CD4-positive, alpha-beta T cell (primary cell): ENCODE measurements around the gene SZT2. TPM values are rescaled to one million over a fixed set of nuclear protein-coding genes. Genes with fewer than 3 reads are reported as not detected.
A peak's percentile ranks its signal among the peaks of the same experiment; 100 is the strongest.

Experiments
- ATAC-seq: fragments of 200-7000 bp; cut with Tn5 transposase; one replicate; pipeline ENCODE4 v1.10.0; 2022; ENCODE audit warnings: mild to moderate bottlenecking; ENCODE audit not compliant: poor library complexity
- CTCF ChIA-PET: fragments of 350-600 bp; sonication (Branson Sonifier 250); formaldehyde crosslinking; loops from one replicate; lab custom pipeline; 2021; ENCODE audit warnings: antibody characterized with exemption, inconsistent platforms; lab: Charles Lee
- POLR2A ChIA-PET: fragments of 350-600 bp; sonication (Branson Sonifier 250); formaldehyde crosslinking; loops from one replicate; lab custom pipeline; 2021; ENCODE audit warnings: antibody characterized with exemption, inconsistent platforms; lab: Charles Lee
- DNase-seq, 14 experiments: peaks; one replicate each; pipeline ENCODE4 v3.0.0-alpha.2; 2013 to 2020; ENCODE audit warnings: mixed read lengths in 2 of 14
- H3K27ac ChIP-seq, 2 donors: one replicate each; pipeline versions ENCODE4 v1.5.1 to v1.7.0; 2013; ENCODE audit warnings: low read length in 2 of 2, low read depth in 1 of 2, mild to moderate bottlenecking in 1 of 2
- H3K27me3 ChIP-seq, 2 experiments: 1 replicate in 1 of 2; 2 replicates in 1 of 2; pipeline versions ENCODE4 v1.6.1 to v1.7.0; 2013; ENCODE audit warnings: low read length in 2 of 2, control low read depth in 1 of 2, mild to moderate bottlenecking in 1 of 2, moderate library complexity in 1 of 2; ENCODE audit not compliant: insufficient read depth in 2 of 2, control insufficient read depth in 1 of 2
- H3K36me3 ChIP-seq: one replicate; pipeline ENCODE4 v1.6.1; 2013; ENCODE audit warnings: low read length, control low read depth; ENCODE audit not compliant: insufficient read depth
- H3K4me1 ChIP-seq: one replicate; pipeline ENCODE4 v1.6.1; 2013; ENCODE audit warnings: low read length, control low read depth; ENCODE audit not compliant: insufficient read depth
- H3K4me3 ChIP-seq: one replicate; pipeline ENCODE4 v1.5.1; 2013; ENCODE audit warnings: mild to moderate bottlenecking, low read length, moderate library complexity
- H3K9me3 ChIP-seq, 2 experiments: 1 replicate in 1 of 2; 2 replicates in 1 of 2; pipeline versions ENCODE4 v1.6.1 to v1.7.0; 2013; ENCODE audit warnings: low read length in 2 of 2, mild to moderate bottlenecking in 2 of 2, control low read depth in 1 of 2, moderate library complexity in 1 of 2; ENCODE audit not compliant: control insufficient read depth in 1 of 2, insufficient read depth in 1 of 2
- H3K27ac Mint-ChIP-seq: one replicate; pipeline ENCODE4 v1.8.0; 2020; ENCODE audit warnings: mixed read lengths
- H3K27me3 Mint-ChIP-seq: one replicate; pipeline ENCODE4 v1.8.0; 2021; ENCODE audit warnings: mixed read lengths
- H3K36me3 Mint-ChIP-seq: one replicate; pipeline ENCODE4 v1.8.0; 2021; ENCODE audit warnings: low read depth, mixed read lengths
- H3K4me1 Mint-ChIP-seq: one replicate; pipeline ENCODE4 v1.8.0; 2021; ENCODE audit warnings: low read depth, mixed read lengths
- H3K4me3 Mint-ChIP-seq: one replicate; pipeline ENCODE4 v1.8.0; 2020; ENCODE audit warnings: mild to moderate bottlenecking, mixed read lengths
- H3K9me3 Mint-ChIP-seq: one replicate; pipeline ENCODE4 v1.8.0; 2020; ENCODE audit warnings: mixed read lengths
- CTCF ChIP-seq: fragments of 200-600 bp; IDR thresholded peaks from one replicate; pipeline ENCODE4 v1.8.0; 2022; ENCODE audit warnings: antibody characterized with exemption, mild to moderate bottlenecking
- intact Hi-C, 2 experiments: fragments of 100-400 bp; cut with DNase I in 1 of 2; cut with micrococcal nuclease in 1 of 2; formaldehyde crosslinking; loops; one replicate each; pipeline versions ENCODE4 v1.15.1 to v1.9.0; 2023 to 2025; cut with DNase I, micrococcal nuclease
- total RNA-seq, 174 experiments: library from RNA in 2 of 174; stranded (reverse) in 2 of 174; gene quantifications; one replicate each; pipeline ENCODE4 v1.2.3 and lab custom pipeline; 2021 to 2026

SZT2 gene
- total RNA-seq, 2 experiments from 2014 or later = 69.7 to 72.5 TPM

DNA sequence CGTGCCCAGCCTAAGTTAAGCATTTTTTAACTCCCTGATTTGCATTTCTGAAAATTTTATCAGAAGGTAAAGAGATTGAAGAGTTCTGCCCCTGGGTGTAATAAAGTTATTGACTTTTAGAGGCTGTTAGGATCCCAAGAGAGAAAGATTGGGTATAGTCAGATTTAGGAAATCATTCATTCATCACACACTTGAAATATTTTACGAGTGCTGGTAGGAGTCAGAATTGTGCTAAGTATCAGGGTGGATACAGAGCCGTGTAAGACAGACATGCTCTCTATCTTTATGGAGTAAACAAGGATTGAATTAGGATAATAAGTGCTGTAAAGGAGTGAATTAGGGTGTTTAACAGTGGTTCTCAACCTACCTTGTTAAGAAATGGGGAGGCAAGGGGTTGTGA, 3.0 kb downstream of the SZT2 start:
- intact Hi-C loops = no loop called here
- Mint-ChIP-seq H3K36me3 (peaks cover 55% of the 10 kb centered on the region), H3K27ac (peak overlapping the region; percentile 0), H3K9me3 (no peaks in the 10 kb centered on the region), H3K4me3 (no peak overlapping the region), H3K4me1 (peaks cover 54% of the 10 kb centered on the region), H3K27me3 (no peaks in the 10 kb centered on the region)
- no peaks in the 10 kb centered on the region for H3K9me3 ChIP-seq
- CTCF ChIA-PET = interaction anchor here (0.6 to 1.0 kb wide), 2 partner anchors 23 to 34 kb away, joined by 3 to 4 read pairs; no protein-coding TSS in a partner anchor
- no peak overlapping the region for H3K27ac ChIP-seq
- H3K4me1 ChIP-seq = peaks cover 27% of the 10 kb centered on the region
- DNase-seq (no peak), ATAC-seq (no peak)
- no peak overlapping the region for H3K4me3 ChIP-seq
- POLR2A ChIA-PET = no interaction called here
- no peak for TF ChIP-seq CTCF
- H3K27me3 ChIP-seq = no peaks in the 10 kb centered on the region
- H3K36me3 ChIP-seq = peaks cover 6% of the 10 kb centered on the region

DNA sequence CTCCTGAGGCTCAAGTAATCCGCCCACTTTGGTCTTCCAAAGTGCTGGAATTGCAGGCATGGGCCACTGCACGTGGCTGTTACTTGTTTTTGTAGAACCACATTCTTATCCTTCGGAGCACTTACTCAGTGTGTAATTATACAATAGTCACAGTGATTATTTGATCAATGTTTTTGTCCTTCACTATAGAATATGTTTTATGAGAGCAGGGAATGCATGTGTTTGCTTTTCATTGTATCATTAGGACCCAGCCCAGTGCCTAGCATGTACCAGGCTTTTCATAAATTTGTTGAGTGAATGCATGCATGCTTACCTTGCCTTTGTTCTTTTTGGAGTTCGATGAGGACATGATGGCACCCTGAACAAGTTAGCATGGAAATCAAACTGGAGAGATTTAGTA, 5.8 kb downstream of the SZT2 start:
- H3K4me1 Mint-ChIP-seq = peaks cover 37% of the 10 kb centered on the region
- no peak overlapping the region for H3K27ac ChIP-seq
- no peak overlapping the region for H3K27ac Mint-ChIP-seq
- TF ChIP-seq CTCF = no peak
- ChIA-PET CTCF (interaction anchor here (1.6 kb wide), 1 partner anchor 27 kb away, joined by 3 read pairs; the partner anchor contains the start of gene ELOVL1), POLR2A (no interaction called here)
- DNase-seq (no peak), ATAC-seq (no peak)
- intact Hi-C loops = no loop called here
- no peaks in the 10 kb centered on the region for H3K9me3 Mint-ChIP-seq
- no peaks in the 10 kb centered on the region for H3K9me3 ChIP-seq
- no peaks in the 10 kb centered on the region for H3K27me3 ChIP-seq
- no peaks in the 10 kb centered on the region for H3K27me3 Mint-ChIP-seq
- peaks cover 6% of the 10 kb centered on the region for H3K36me3 ChIP-seq
- H3K36me3 Mint-ChIP-seq = peaks cover 38% of the 10 kb centered on the region
- H3K4me3 Mint-ChIP-seq = no peak overlapping the region
- no peak overlapping the region for H3K4me3 ChIP-seq
- peaks cover 6% of the 10 kb centered on the region for H3K4me1 ChIP-seq

DNA sequence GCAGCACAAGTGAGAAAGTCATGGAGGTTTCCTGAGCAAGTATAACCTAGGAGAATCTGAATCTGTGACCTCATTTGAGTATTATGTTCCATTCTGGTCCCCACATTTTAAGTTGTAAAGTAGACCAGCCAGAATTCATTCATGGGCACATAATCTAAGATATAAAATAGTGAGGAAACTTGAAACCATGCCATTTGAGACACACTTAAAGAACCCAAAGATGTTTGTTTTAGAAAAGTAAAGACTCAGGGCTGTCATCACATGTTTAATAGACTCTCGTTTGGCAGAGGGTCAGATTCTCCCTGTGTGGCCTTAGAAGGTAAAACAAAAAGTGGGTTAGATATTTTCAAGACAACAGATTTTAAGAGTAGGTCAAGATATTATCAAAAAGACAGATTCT, 6.4 kb downstream of the SZT2 start:
- ATAC-seq (no peak), DNase-seq (no peak)
- no peaks in the 10 kb centered on the region for H3K9me3 Mint-ChIP-seq
- CTCF ChIA-PET = no interaction called here
- Histone ChIP-seq H3K9me3 (no peaks in the 10 kb centered on the region), H3K36me3 (peaks cover 6% of the 10 kb centered on the region), H3K27ac (no peak overlapping the region), H3K4me3 (no peak overlapping the region), H3K4me1 (peaks cover under 1% of the 10 kb centered on the region), H3K27me3 (no peaks in the 10 kb centered on the region)
- TF ChIP-seq CTCF = no peak
- intact Hi-C loops = no loop called here
- no peak overlapping the region for H3K4me3 Mint-ChIP-seq
- H3K4me1 Mint-ChIP-seq = peaks cover 34% of the 10 kb centered on the region
- POLR2A ChIA-PET = no interaction called here
- H3K27me3 Mint-ChIP-seq = no peaks in the 10 kb centered on the region
- H3K36me3 Mint-ChIP-seq = peaks cover 36% of the 10 kb centered on the region
- no peak overlapping the region for H3K27ac Mint-ChIP-seq
